NCI-H446 (cell line): Measurements from ENCODE around the gene OR10H4.
"Not testable (repeated sequence)": the region's sequence is repeated elsewhere in the genome, so short reads cannot be mapped to it uniquely, and the experiment has no call there.

ENCODE experiments used
- DNase-seq, 2 experiments: peaks; one replicate each; lab custom pipeline; 2025; lab: John Stamatoyannopoulos, UW

OR10H4 gene

DNA sequence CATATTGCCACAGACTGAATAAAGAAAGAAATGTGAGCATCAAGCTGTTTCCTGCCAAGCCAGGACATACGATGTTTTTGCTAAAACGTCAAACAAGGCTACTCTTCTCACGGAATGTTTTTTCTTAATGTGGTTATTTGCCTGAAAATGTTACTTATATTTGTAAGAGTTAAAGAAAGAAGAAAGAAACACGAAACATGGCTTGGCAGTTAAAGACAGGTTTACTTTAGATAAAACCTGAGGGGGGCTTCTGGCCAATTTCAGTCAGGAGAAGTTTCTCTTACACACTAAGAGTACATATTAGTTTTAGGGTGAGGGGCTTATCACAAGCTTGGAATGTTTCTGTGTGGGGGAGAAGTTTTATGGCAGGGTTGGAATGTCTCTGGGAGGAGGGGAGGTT, 4.4 kb upstream of the OR10H4 start:
- no peak for DNase-seq

- no peak for DNase-seq
Measured at GRCh38 chr19:15945301-15945700, 3.5 kb upstream of the OR10H4 start.

DNA sequence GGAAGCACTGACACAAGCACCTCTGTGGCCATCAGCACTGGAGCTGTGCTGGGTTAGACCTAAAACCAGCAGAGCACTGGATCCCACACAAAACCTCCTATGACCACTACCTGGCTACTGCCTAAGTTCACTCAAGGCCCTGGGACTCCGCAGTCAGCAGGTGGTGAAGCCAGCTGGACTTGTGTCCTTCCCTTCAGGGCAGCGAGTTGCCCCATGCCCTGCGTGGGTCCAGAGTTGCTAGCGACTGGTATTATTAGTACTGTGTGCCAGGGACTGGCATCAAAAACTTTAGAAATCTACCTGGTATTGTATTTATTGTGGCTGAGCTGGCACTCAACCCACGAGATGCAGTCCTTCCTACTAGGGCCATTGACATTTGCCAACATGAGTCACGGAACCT, 6.0 kb downstream of the OR10H4 start:
- DNase-seq = no peak

- DNase-seq = no peak
Measured at GRCh38 chr19:15962319-15962718, 13.5 kb downstream of the OR10H4 start.

GRCh38 chr19:15964231-15964630, 15.4 kb downstream of the OR10H4 start:
- DNase-seq = no peak

DNA sequence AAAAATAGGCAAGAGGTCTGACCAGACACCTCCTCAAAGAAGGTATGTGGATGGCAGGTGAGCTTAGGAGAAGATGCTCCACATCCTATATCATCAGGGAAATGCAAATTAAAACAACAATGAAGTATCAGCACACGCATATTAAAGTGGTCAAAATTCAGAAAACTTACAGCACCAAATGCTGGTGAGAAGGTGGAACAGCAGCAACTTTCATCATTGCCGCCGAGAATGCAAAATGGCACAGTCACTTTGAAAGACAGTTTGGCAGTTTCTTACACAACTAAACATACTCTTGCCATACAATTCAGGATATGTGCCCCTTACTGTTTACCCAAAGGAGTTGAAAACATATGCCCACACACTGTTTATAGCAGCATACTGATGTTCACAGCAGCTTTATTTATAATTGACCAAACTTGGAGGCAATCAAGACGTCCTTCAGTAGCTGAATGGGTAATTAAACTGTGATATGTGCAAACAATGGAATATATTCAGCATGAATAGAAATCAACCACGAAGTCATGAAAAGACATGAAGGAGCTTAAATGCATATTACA, 22.5 kb downstream of the OR10H4 start:
- DNase-seq = no peak

GRCh38 chr19:15972043-15972442, 23.2 kb downstream of the OR10H4 start:
- not testable (repeated sequence) for DNase-seq

- no peak for DNase-seq
Measured at GRCh38 chr19:15974856-15975255, 26.0 kb downstream of the OR10H4 start.

GRCh38 chr19:15976836-15977689, 28.3 kb downstream of the OR10H4 start:
- no peak for DNase-seq

GRCh38 chr19:15977690-15978089, 28.9 kb downstream of the OR10H4 start:
- DNase-seq = no peak

DNA sequence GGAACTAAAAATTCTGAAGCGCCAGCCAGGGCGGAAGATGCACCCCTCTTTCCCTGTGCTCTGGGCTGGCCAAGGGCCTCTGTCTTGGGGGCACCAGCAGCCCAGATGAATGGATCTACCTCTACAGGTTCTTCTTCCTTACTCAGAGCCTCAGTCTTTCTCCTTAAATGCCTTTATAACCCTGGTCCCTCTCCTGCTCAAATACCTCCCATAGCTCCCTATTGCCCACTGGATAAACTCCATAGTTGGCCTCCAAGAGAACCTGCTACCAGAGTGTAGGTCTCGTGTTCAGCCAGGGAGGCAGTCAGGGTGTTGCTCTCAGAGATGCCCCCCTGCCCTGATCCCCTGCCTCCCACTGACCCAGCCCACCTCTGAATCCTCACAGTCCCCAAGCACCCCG, 30.5 kb downstream of the OR10H4 start:
- no peak for DNase-seq

DNA sequence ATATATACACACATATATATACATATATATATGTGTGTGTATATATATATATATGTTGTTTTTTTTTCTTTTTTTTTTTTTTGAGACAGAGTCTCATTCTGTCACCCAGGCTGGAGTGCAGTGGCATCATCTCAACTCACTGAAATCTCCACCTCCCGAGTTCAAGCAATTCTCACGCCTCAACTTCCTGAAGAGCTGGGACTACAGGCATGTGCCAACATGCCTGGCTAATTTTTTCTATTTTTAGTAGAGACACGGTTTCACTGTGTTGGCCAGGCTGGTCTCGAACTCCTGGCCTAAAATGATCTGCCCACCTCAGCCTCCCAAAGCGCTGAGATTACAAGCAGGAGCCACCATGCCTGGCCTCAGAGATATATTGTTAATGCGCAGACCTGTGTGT, 37.0 kb downstream of the OR10H4 start:
- DNase-seq = not testable (repeated sequence)

- DNase-seq = no peak
Measured at GRCh38 chr19:15986701-15987100, 37.9 kb downstream of the OR10H4 start.

DNA sequence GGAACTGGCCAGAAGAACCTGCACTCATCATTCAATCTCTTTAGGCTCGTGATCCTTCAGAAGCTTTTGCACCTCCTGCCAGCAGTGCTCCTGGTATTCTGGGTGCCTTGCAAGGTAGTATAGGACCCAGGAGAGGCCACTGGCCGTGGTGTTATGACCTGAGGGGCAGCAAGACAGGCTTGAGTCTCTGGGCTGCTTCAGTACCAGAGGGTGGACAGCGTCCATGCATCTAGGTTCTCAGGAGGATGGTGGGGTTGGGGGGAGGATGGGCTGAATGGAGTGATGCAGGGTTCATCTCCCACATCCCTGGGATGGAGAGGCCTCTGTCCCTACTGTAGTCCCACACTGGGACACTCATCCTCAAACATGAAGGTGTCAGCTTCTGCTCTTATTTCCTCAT, 41.1 kb downstream of the OR10H4 start:
- DNase-seq = no peak

DNA sequence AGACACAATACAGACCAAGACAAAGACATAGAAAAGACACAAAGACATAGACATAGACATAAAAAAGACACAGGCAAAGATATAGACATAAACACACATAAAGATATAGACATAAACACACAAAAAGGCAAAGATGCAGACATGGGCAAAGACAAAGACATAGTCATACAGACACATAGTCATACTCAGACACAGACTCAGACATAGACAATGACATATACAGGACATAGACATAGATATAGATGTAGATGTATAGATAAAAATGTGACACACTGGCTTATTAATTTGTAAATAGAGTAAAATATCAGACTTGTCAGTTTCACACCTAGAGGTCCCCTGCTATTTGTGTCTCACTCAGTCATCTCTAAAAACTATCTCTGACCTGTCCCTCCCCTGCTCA, 42.8 kb downstream of the OR10H4 start:
- no peak for DNase-seq

DNA sequence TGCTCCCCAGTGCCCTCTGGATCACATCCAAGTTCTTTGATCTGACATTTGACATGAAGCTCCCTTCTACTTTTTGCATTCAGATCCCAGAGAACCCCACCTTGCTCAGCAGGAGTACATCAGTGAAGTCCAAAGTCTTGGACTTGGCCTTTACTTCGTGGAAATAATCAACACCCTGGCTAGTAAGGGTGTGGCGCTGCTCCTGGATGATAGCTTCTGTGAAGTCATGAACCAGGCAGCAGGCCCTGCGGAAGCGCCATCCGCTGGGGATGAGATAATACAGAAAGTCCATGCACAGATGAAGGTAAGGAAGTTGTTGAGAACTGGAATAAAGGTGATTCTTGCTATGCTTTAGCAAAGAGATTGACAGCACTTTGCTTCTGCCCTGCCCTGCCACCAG, 43.2 kb downstream of the OR10H4 start:
- no peak for DNase-seq

GRCh38 chr19:15995536-15995935, 46.7 kb downstream of the OR10H4 start:
- no peak for DNase-seq

- no peak for DNase-seq
Measured at GRCh38 chr19:15998166-15998565, 49.4 kb downstream of the OR10H4 start.
